WTC11 (cell line): ENCODE results near the gene KHDC1L. TPM values are rescaled to one million over a fixed set of nuclear protein-coding genes. Genes with fewer than 3 reads are reported as not detected.

Source experiments
- ATAC-seq: fragments of 200-7000 bp; cut with Tn5 transposase; 2 replicates; pipeline ENCODE4 v1.10.0; 2021; ENCODE audit warnings: mild to moderate bottlenecking, moderate library complexity
- CTCF ChIA-PET: fragments of 300-600 bp; sonication (Branson Sonifier 250); formaldehyde crosslinking; loops from one replicate; lab custom pipeline; 2021; ENCODE audit warnings: antibody characterized with exemption; lab: Charles Lee
- POLR2A ChIA-PET: fragments of 350-600 bp; sonication (Branson Sonifier 250); formaldehyde crosslinking; loops from one replicate; lab custom pipeline; 2021; ENCODE audit warnings: antibody characterized with exemption; lab: Charles Lee
- DNase-seq: peaks from one replicate; pipeline ENCODE4 v3.0.0; 2021; ENCODE audit warnings: low spot score
- H3K27ac Mint-ChIP-seq: 2 replicates; pipeline ENCODE4 v1.8.0; 2021; ENCODE audit warnings: mixed read lengths
- H3K27me3 Mint-ChIP-seq: 2 replicates; pipeline ENCODE4 v1.8.0; 2021; ENCODE audit warnings: low read depth, mild to moderate bottlenecking, moderate library complexity, mixed read lengths
- H3K36me3 Mint-ChIP-seq: 2 replicates; pipeline ENCODE4 v1.8.0; 2021; ENCODE audit warnings: mixed read lengths
- H3K4me1 Mint-ChIP-seq: 2 replicates; pipeline ENCODE4 v1.8.0; 2022; ENCODE audit warnings: mixed read lengths
- H3K4me3 Mint-ChIP-seq: 2 replicates; pipeline ENCODE4 v1.8.0; 2021; ENCODE audit warnings: mild to moderate bottlenecking, moderate library complexity, mixed read lengths
- H3K9me3 Mint-ChIP-seq: 2 replicates; pipeline ENCODE4 v1.8.0; 2021; ENCODE audit warnings: mixed read lengths
- ATF3 ChIP-seq: sonication (generic); formaldehyde crosslinking; conservative IDR thresholded peaks from 2 replicates; pipeline ENCODE4 v1.8.1; 2022; ENCODE audit warnings: mild to moderate bottlenecking, missing genetic modification reagents
- ELF4 ChIP-seq: sonication (generic); formaldehyde crosslinking; IDR thresholded peaks from 2 replicates; pipeline ENCODE4 v1.8.1; 2022; ENCODE audit warnings: low read depth, mild to moderate bottlenecking, moderate library complexity, missing genetic modification reagents
- FOXK1 ChIP-seq: sonication (generic); formaldehyde crosslinking; IDR thresholded peaks from 2 replicates; pipeline ENCODE4 v1.8.0; 2022; ENCODE audit warnings: mild to moderate bottlenecking, moderate library complexity, missing genetic modification reagents
- FOXP4 ChIP-seq: sonication (generic); formaldehyde crosslinking; IDR thresholded peaks from 2 replicates; pipeline ENCODE4 v1.8.0; 2022; ENCODE audit warnings: mild to moderate bottlenecking, missing genetic modification reagents
- GABPB1 ChIP-seq: sonication (generic); formaldehyde crosslinking; IDR thresholded peaks from 2 replicates; pipeline ENCODE4 v1.8.1; 2023; ENCODE audit warnings: mild to moderate bottlenecking, missing genetic modification reagents
- GRHL2 ChIP-seq: fragments of 250-450 bp; sonication (Bioruptor Pico); IDR thresholded peaks from 2 replicates; pipeline ENCODE4 v1.8.0; 2022; ENCODE audit warnings: mild to moderate bottlenecking, moderate library complexity; ENCODE audit not compliant: insufficient replicate concordance, severe bottlenecking
- JUN ChIP-seq: sonication (generic); formaldehyde crosslinking; IDR thresholded peaks from 2 replicates; pipeline ENCODE4 v1.8.0; 2023; ENCODE audit warnings: mild to moderate bottlenecking, missing genetic modification reagents
- MAX ChIP-seq: sonication (generic); formaldehyde crosslinking; IDR thresholded peaks from 2 replicates; pipeline ENCODE4 v1.8.0; 2022; ENCODE audit warnings: mild to moderate bottlenecking, missing genetic modification reagents
- MXD4 ChIP-seq: fragments of 250-450 bp; sonication (Bioruptor Pico); IDR thresholded peaks from 2 replicates; pipeline ENCODE4 v1.8.0; 2021; ENCODE audit warnings: mild to moderate bottlenecking, moderate library complexity, borderline replicate concordance
- NFE2L1 ChIP-seq: sonication (generic); formaldehyde crosslinking; IDR thresholded peaks from 2 replicates; pipeline ENCODE4 v1.8.1; 2023; ENCODE audit warnings: missing genetic modification reagents
- NFYB ChIP-seq: sonication (generic); formaldehyde crosslinking; conservative IDR thresholded peaks from 2 replicates; pipeline ENCODE4 v1.8.0; 2022; ENCODE audit warnings: low read depth, missing genetic modification reagents
- RELA ChIP-seq: sonication (generic); formaldehyde crosslinking; IDR thresholded peaks from 2 replicates; pipeline ENCODE4 v1.8.1; 2022; ENCODE audit warnings: missing genetic modification reagents, mild to moderate bottlenecking, borderline replicate concordance
- SMAD4 ChIP-seq: sonication (generic); formaldehyde crosslinking; IDR thresholded peaks from 2 replicates; pipeline ENCODE4 v1.8.0; 2022; ENCODE audit warnings: mild to moderate bottlenecking, missing genetic modification reagents
- STAT6 ChIP-seq: sonication (generic); formaldehyde crosslinking; conservative IDR thresholded peaks from 2 replicates; pipeline ENCODE4 v1.8.1; 2023; ENCODE audit warnings: mild to moderate bottlenecking, low read depth, missing genetic modification reagents, moderate library complexity
- TCF7 ChIP-seq: sonication (generic); formaldehyde crosslinking; IDR thresholded peaks from 2 replicates; pipeline ENCODE4 v1.8.0; 2022; ENCODE audit warnings: mild to moderate bottlenecking, low read depth, missing genetic modification reagents, moderate library complexity
- TEAD1 ChIP-seq: sonication (generic); formaldehyde crosslinking; IDR thresholded peaks from 2 replicates; pipeline ENCODE4 v1.8.0; 2022; ENCODE audit warnings: mild to moderate bottlenecking, missing genetic modification reagents
- TP53 ChIP-seq: sonication (generic); formaldehyde crosslinking; IDR thresholded peaks from 2 replicates; pipeline ENCODE4 v1.8.1; 2023; ENCODE audit warnings: mild to moderate bottlenecking, missing genetic modification reagents
- USF1 ChIP-seq: sonication (generic); formaldehyde crosslinking; IDR thresholded peaks from 2 replicates; pipeline ENCODE4 v1.8.0; 2022; ENCODE audit warnings: mild to moderate bottlenecking, missing genetic modification reagents
- USF2 ChIP-seq: sonication (generic); formaldehyde crosslinking; IDR thresholded peaks from 2 replicates; pipeline ENCODE4 v1.8.1; 2023; ENCODE audit warnings: mild to moderate bottlenecking, missing genetic modification reagents, moderate library complexity
- ZNF121 ChIP-seq: sonication (generic); formaldehyde crosslinking; IDR thresholded peaks from 2 replicates; pipeline ENCODE4 v1.8.0; 2023; ENCODE audit warnings: missing genetic modification reagents
- ZNF138 ChIP-seq: sonication (generic); formaldehyde crosslinking; conservative IDR thresholded peaks from 2 replicates; pipeline ENCODE4 v1.8.1; 2022; ENCODE audit warnings: mild to moderate bottlenecking, moderate library complexity, missing genetic modification reagents
- ZNF219 ChIP-seq: sonication (generic); formaldehyde crosslinking; IDR thresholded peaks from 2 replicates; pipeline ENCODE4 v1.8.0; 2023; ENCODE audit warnings: missing genetic modification reagents, mild to moderate bottlenecking, borderline replicate concordance
- ZNF263 ChIP-seq: sonication (generic); formaldehyde crosslinking; IDR thresholded peaks from 2 replicates; pipeline ENCODE4 v1.8.1; 2022; ENCODE audit warnings: low read depth, mild to moderate bottlenecking, moderate library complexity, missing genetic modification reagents
- ZNF396 ChIP-seq: fragments of 250-450 bp; sonication (Bioruptor Pico); IDR thresholded peaks from 2 replicates; pipeline ENCODE4 v1.8.0; 2021; ENCODE audit warnings: mild to moderate bottlenecking, moderate library complexity, borderline replicate concordance
- ZNF416 ChIP-seq: fragments of 250-450 bp; sonication (Bioruptor Pico); IDR thresholded peaks from 2 replicates; pipeline ENCODE4 v1.9.0; 2021; ENCODE audit warnings: mild to moderate bottlenecking, inconsistent platforms
- ZNF425 ChIP-seq: fragments of 250-450 bp; sonication (Bioruptor Pico); conservative IDR thresholded peaks from 2 replicates; pipeline ENCODE4 v1.9.0; 2021; ENCODE audit warnings: mild to moderate bottlenecking
- total RNA-seq: library from RNA; stranded (reverse); gene quantifications from 3 replicates; pipeline ENCODE4 v1.2.3, GENCODE V29; 2021

Gene KHDC1L
- total RNA-seq, 1 experiment from 2014 or later: 0.28 TPM

- no peak for TF ChIP-seq ZNF396 (CRISPR knock-in tag)
- no peak for TF ChIP-seq ZNF138 (CRISPR knock-in tag)
- TF ChIP-seq TEAD1 (CRISPR knock-in tag): no peak
- TF ChIP-seq MAX: no peak
- no peak for TF ChIP-seq TP53 (CRISPR knock-in tag)
- TF ChIP-seq STAT6 (CRISPR knock-in tag): no peak
- TF ChIP-seq FOXK1: no peak
- TF ChIP-seq USF1 (CRISPR knock-in tag): no peak
- no peak for TF ChIP-seq SMAD4
- no peak for TF ChIP-seq ATF3 (CRISPR knock-in tag)
- no peak for TF ChIP-seq NFE2L1 (CRISPR knock-in tag)
- no peak for TF ChIP-seq ZNF121 (CRISPR knock-in tag)
- no peak for TF ChIP-seq GRHL2 (CRISPR knock-in tag)
Measured at GRCh38 chr6:73209117-73209516, 16.2 kb downstream of the KHDC1L start (continued).

- CTCF ChIA-PET: no interaction called here
- H3K9me3 Mint-ChIP-seq: peaks cover 22% of the 10 kb centered on the region
- ATAC-seq (no peak), DNase-seq (no peak)
- peaks cover 16% of the 10 kb centered on the region for H3K36me3 Mint-ChIP-seq
- H3K27me3 Mint-ChIP-seq: no peaks in the 10 kb centered on the region
- POLR2A ChIA-PET: no interaction called here
- no peak overlapping the region for H3K27ac Mint-ChIP-seq
- TF ChIP-seq ELF4 (CRISPR knock-in tag) (no peak), NFYB (CRISPR knock-in tag) (no peak), MXD4 (CRISPR knock-in tag) (no peak), ZNF416 (no peak), ZNF425 (no peak), TCF7 (no peak), ZNF263 (CRISPR knock-in tag) (no peak), ZNF219 (no peak), RELA (CRISPR knock-in tag) (no peak), USF2 (no peak), JUN (CRISPR knock-in tag) (no peak), GABPB1 (CRISPR knock-in tag) (no peak), FOXP4 (CRISPR knock-in tag) (no peak), MAX (no peak)
- H3K4me1 Mint-ChIP-seq: peaks cover 17% of the 10 kb centered on the region
- no peak overlapping the region for H3K4me3 Mint-ChIP-seq
Measured at GRCh38 chr6:73207221-73207837, 18.0 kb downstream of the KHDC1L start.
